ENCODE data around the gene DNAH12. TPM values are rescaled to one million over a fixed set of nuclear protein-coding genes. Genes with fewer than 3 reads are reported as not detected.
A peak's percentile ranks its signal among the peaks of the same experiment; 100 is the strongest.
"Not testable (repeated sequence)": the region's sequence is repeated elsewhere in the genome, so short reads cannot be mapped to it uniquely, and the experiment has no call there.

DNAH12 gene
- total and polyA plus RNA-seq, 2 experiments from 2014 or later, result 0.11 to 0.54 TPM

- Histone ChIP-seq H2AFZ (no peak overlapping the region), H3K9me2 (ENCODE audit: insufficient read depth) (no peaks in the 10 kb centered on the region), H3K27me3 (replicated peaks; ENCODE audit: insufficient read depth) (no peaks in the 10 kb centered on the region; the same call in 1 of the 2 replicates), H4K20me1 (ENCODE audit: insufficient read depth) (no peaks in the 10 kb centered on the region), H3K9me3 (ENCODE audit: low read depth) (no peaks in the 10 kb centered on the region), H3K4me3 (no peak overlapping the region), H3K4me1 (ENCODE audit: insufficient read depth) (no peaks in the 10 kb centered on the region), H3K36me3 (ENCODE audit: low read depth) (no peaks in the 10 kb centered on the region), H3F3A (ENCODE audit: insufficient read depth) (no peaks in the 10 kb centered on the region), H3K79me2 (ENCODE audit: insufficient read depth) (no peaks in the 10 kb centered on the region), H3K27ac (no peak overlapping the region), H3K9ac (no peak overlapping the region), H3K4me2 (ENCODE audit: unreplicated experiment) (no peak overlapping the region)
- DNase-seq, result no peak
- 87 to 94% methylated on average over 2 of the region's 2 CpGs for WGBS, 2 experiments (ENCODE audit: low coverage in 1 of 2, low lambda C conversion rate in 2 of 2, missing lambda C conversion rate in 2 of 2)
- no peak for TF ChIP-seq EZH2phosphoT487 (IDR thresholded peaks at IDR 0.05; ENCODE audit: insufficient read depth, low read depth)
- TF ChIP-seq EZH2 (IDR thresholded peaks at IDR 0.05; ENCODE audit: insufficient read depth, poor library complexity, severe bottlenecking), result no peak
- in situ Hi-C loops (cut with MboI), result loop anchor here (25.0 kb wide), 1 partner anchor 453 kb away; no protein-coding TSS in a partner anchor
Measured at GRCh38 chr3:57383838-57384237, 160.3 kb downstream of the DNAH12 start.

- Histone ChIP-seq H3K27me3 (replicated peaks; ENCODE audit: insufficient read depth) (peaks cover 4% of the 10 kb centered on the region; the same call in 1 of the 2 replicates), H3K79me2 (ENCODE audit: insufficient read depth) (no peaks in the 10 kb centered on the region), H3F3A (ENCODE audit: insufficient read depth) (no peaks in the 10 kb centered on the region), H2AFZ (peak overlapping the region; percentile 37; the same call in 1 of the 2 replicates), H3K36me3 (ENCODE audit: low read depth) (no peaks in the 10 kb centered on the region), H3K9me2 (ENCODE audit: insufficient read depth) (no peaks in the 10 kb centered on the region), H4K20me1 (ENCODE audit: insufficient read depth) (no peaks in the 10 kb centered on the region), H3K4me2 (ENCODE audit: unreplicated experiment) (no peak overlapping the region), H3K4me3 (no peak overlapping the region), H3K9me3 (ENCODE audit: low read depth) (no peaks in the 10 kb centered on the region), H3K9ac (no peak overlapping the region), H3K27ac (no peak overlapping the region), H3K4me1 (ENCODE audit: insufficient read depth) (no peaks in the 10 kb centered on the region)
- in situ Hi-C loops (cut with MboI), result loop anchor here (25.0 kb wide), 1 partner anchor 454 kb away; no protein-coding TSS in a partner anchor
- TF ChIP-seq EZH2phosphoT487 (IDR thresholded peaks at IDR 0.05; ENCODE audit: insufficient read depth, low read depth) (no peak), EZH2 (IDR thresholded peaks at IDR 0.05; ENCODE audit: insufficient read depth, poor library complexity, severe bottlenecking) (no peak)
- no peak for DNase-seq
- 50 to 71% methylated on average over 1 to 2 of the region's 2 CpGs for WGBS, 2 experiments (ENCODE audit: low coverage in 1 of 2, low lambda C conversion rate in 2 of 2, missing lambda C conversion rate in 2 of 2)
Measured at GRCh38 chr3:57383406-57383805, 160.7 kb downstream of the DNAH12 start.

GRCh38 chr3:57382933-57383332 is 161.2 kb downstream of the DNAH12 start:
- Histone ChIP-seq H3K4me2 (ENCODE audit: unreplicated experiment) (no peak overlapping the region), H3K4me3 (no peak overlapping the region), H3K9me3 (ENCODE audit: low read depth) (no peaks in the 10 kb centered on the region), H3K79me2 (ENCODE audit: insufficient read depth) (no peaks in the 10 kb centered on the region), H3F3A (ENCODE audit: insufficient read depth) (no peaks in the 10 kb centered on the region), H3K4me1 (ENCODE audit: insufficient read depth) (no peaks in the 10 kb centered on the region), H3K27ac (no peak overlapping the region), H3K9ac (no peak overlapping the region), H3K27me3 (replicated peaks; ENCODE audit: insufficient read depth) (peaks cover 7% of the 10 kb centered on the region), H2AFZ (peak overlapping the region; percentile 37), H4K20me1 (ENCODE audit: insufficient read depth) (no peaks in the 10 kb centered on the region), H3K36me3 (ENCODE audit: low read depth) (no peaks in the 10 kb centered on the region), H3K9me2 (ENCODE audit: insufficient read depth) (no peaks in the 10 kb centered on the region)
- WGBS, 2 experiments (ENCODE audit: low coverage in 1 of 2, low lambda C conversion rate in 2 of 2, missing lambda C conversion rate in 2 of 2), result 2 to 3% methylated on average over 2 of the region's 2 CpGs
- DNase-seq, result peak; percentile 60
- TF ChIP-seq EZH2 (IDR thresholded peaks at IDR 0.05; ENCODE audit: insufficient read depth, poor library complexity, severe bottlenecking) (no peak), EZH2phosphoT487 (IDR thresholded peaks at IDR 0.05; ENCODE audit: insufficient read depth, low read depth) (no peak)
- in situ Hi-C loops (cut with MboI), result loop anchor here (25.0 kb wide), 1 partner anchor 454 kb away; no protein-coding TSS in a partner anchor

- DNase-seq, result no peak
- in situ Hi-C loops (cut with MboI), result no loop called here
- no peaks in the 10 kb centered on the region for H3K4me1 ChIP-seq (ENCODE audit: insufficient read depth)
- 38 to 43% methylated on average over 1 of the region's 1 CpG for WGBS, 2 experiments (ENCODE audit: low coverage in 1 of 2, low lambda C conversion rate in 2 of 2, missing lambda C conversion rate in 2 of 2)
- H3K9ac ChIP-seq, result no peak overlapping the region
- no peak overlapping the region for H3K4me3 ChIP-seq
- TF ChIP-seq EZH2phosphoT487 (IDR thresholded peaks at IDR 0.05; ENCODE audit: insufficient read depth, low read depth) (no peak), EZH2 (IDR thresholded peaks at IDR 0.05; ENCODE audit: insufficient read depth, poor library complexity, severe bottlenecking) (no peak)
- H3F3A ChIP-seq (ENCODE audit: insufficient read depth), result no peaks in the 10 kb centered on the region
- no peaks in the 10 kb centered on the region for H3K27me3 ChIP-seq (replicated peaks; ENCODE audit: insufficient read depth)
- no peaks in the 10 kb centered on the region for H3K9me2 ChIP-seq (ENCODE audit: insufficient read depth)
- no peak overlapping the region for H3K4me2 ChIP-seq (ENCODE audit: unreplicated experiment)
- H4K20me1 ChIP-seq (ENCODE audit: insufficient read depth), result no peaks in the 10 kb centered on the region
- H3K9me3 ChIP-seq (ENCODE audit: low read depth), result no peaks in the 10 kb centered on the region
- H3K79me2 ChIP-seq (ENCODE audit: insufficient read depth), result no peaks in the 10 kb centered on the region
- H2AFZ ChIP-seq, result no peak overlapping the region
- H3K36me3 ChIP-seq (ENCODE audit: low read depth), result no peaks in the 10 kb centered on the region
- no peak overlapping the region for H3K27ac ChIP-seq
Measured at GRCh38 chr3:57370341-57370740, 173.8 kb downstream of the DNAH12 start.

- H3F3A ChIP-seq (ENCODE audit: insufficient read depth); in situ Hi-C loops (cut with MboI); H3K4me3 ChIP-seq; H3K36me3 ChIP-seq (ENCODE audit: low read depth); H4K20me1 ChIP-seq (ENCODE audit: insufficient read depth); H3K9me2 ChIP-seq (ENCODE audit: insufficient read depth); H3K79me2 ChIP-seq (ENCODE audit: insufficient read depth); H3K27me3 ChIP-seq (replicated peaks; ENCODE audit: insufficient read depth); H3K4me1 ChIP-seq (ENCODE audit: insufficient read depth); H2AFZ ChIP-seq; H3K9ac ChIP-seq; H3K4me2 ChIP-seq (ENCODE audit: unreplicated experiment); H3K9me3 ChIP-seq (ENCODE audit: low read depth); DNase-seq; H3K27ac ChIP-seq: not testable (repeated sequence)
- 26 to 32% methylated on average over 2 of the region's 2 CpGs for WGBS, 2 experiments (ENCODE audit: low coverage in 1 of 2, low lambda C conversion rate in 2 of 2, missing lambda C conversion rate in 2 of 2)
Measured at GRCh38 chr3:57365089-57365488, 179.1 kb downstream of the DNAH12 start.

- H2AFZ ChIP-seq; H4K20me1 ChIP-seq (ENCODE audit: insufficient read depth); H3K4me1 ChIP-seq (ENCODE audit: insufficient read depth); H3K79me2 ChIP-seq (ENCODE audit: insufficient read depth); in situ Hi-C loops (cut with MboI); H3K27ac ChIP-seq; H3K4me3 ChIP-seq; H3K36me3 ChIP-seq (ENCODE audit: low read depth); H3K9me3 ChIP-seq (ENCODE audit: low read depth); H3K9ac ChIP-seq; H3F3A ChIP-seq (ENCODE audit: insufficient read depth); H3K4me2 ChIP-seq (ENCODE audit: unreplicated experiment); DNase-seq; H3K27me3 ChIP-seq (replicated peaks; ENCODE audit: insufficient read depth); H3K9me2 ChIP-seq (ENCODE audit: insufficient read depth): not testable (repeated sequence)
- 80 to 86% methylated on average over 1 of the region's 1 CpG for WGBS, 2 experiments (ENCODE audit: low coverage in 1 of 2, low lambda C conversion rate in 2 of 2, missing lambda C conversion rate in 2 of 2)
Measured at GRCh38 chr3:57356275-57356674, 187.9 kb downstream of the DNAH12 start.
